Astrocyte of the spinal cord (primary cell): ENCODE measurements around the gene FABP3.

Experiments used
- DNase-seq: peaks from one replicate; pipeline ENCODE4 v3.0.0; 2011; ENCODE audit warnings: low read depth, low spot score
- H3K4me3 ChIP-seq: 2 replicates; pipeline ENCODE4 v1.5.1; 2011; ENCODE audit warnings: low read depth, mild to moderate bottlenecking, low read length, moderate library complexity
- in situ Hi-C: cut with HindIII; loops from 2 replicates; pipeline ENCODE4 v1.10.0; 2017; ENCODE audit warnings: low sequenced_read_pairs
- TF ChIP-seq, protein P1 (sequence below): IDR thresholded peaks from 2 replicates; pipeline ENCODE4 v1.5.1; 2012; ENCODE audit warnings: low read depth, mild to moderate bottlenecking, low read length, inconsistent platforms

The FABP3 gene

GRCh38 chr1:31415658-31416057, 42.8 kb upstream of the FABP3 start:
- DNase-seq: no peak
- in situ Hi-C loops: no loop called here
- TF ChIP-seq, protein P1, sequence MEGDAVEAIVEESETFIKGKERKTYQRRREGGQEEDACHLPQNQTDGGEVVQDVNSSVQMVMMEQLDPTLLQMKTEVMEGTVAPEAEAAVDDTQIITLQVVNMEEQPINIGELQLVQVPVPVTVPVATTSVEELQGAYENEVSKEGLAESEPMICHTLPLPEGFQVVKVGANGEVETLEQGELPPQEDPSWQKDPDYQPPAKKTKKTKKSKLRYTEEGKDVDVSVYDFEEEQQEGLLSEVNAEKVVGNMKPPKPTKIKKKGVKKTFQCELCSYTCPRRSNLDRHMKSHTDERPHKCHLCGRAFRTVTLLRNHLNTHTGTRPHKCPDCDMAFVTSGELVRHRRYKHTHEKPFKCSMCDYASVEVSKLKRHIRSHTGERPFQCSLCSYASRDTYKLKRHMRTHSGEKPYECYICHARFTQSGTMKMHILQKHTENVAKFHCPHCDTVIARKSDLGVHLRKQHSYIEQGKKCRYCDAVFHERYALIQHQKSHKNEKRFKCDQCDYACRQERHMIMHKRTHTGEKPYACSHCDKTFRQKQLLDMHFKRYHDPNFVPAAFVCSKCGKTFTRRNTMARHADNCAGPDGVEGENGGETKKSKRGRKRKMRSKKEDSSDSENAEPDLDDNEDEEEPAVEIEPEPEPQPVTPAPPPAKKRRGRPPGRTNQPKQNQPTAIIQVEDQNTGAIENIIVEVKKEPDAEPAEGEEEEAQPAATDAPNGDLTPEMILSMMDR: no peak
- H3K4me3 ChIP-seq: no peak overlapping the region

GRCh38 chr1:31414980-31415370, 42.1 kb upstream of the FABP3 start:
- in situ Hi-C loops: no loop called here
- TF ChIP-seq, protein P1: no peak
- H3K4me3 ChIP-seq: no peak overlapping the region
- no peak for DNase-seq

DNA sequence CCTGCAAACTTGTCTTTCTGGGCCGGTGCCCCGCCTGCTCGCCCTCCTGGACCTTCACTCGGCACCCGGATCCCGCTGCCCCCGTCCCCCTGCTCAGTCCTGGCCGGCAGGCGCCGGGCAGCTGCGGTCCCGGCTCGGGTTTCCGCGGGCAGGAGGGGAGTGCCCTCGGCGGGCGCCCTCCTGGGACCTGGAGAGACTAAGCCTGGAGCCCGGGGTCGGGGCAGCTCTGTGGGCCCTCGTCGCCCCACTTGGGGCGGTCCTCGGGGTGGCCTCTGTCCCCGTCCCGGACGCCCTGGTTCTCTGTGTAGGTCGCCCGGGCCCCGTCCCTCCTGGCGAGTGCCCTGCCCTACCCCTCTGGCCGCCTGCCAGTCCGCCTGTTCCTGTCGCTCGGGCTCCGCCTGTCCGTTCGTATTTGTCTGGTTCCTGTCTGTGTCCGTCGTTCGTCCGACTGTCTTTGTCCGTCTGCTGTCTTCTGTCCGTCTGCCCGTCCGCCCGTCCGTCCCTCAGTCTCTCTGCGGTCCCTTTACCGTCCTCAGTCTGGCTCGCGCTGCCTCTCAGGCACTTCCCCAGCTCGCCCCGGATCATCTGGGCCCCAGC, 40.6 kb upstream of the FABP3 start:
- TF ChIP-seq, protein P1: no peak
- peak; percentile 29 for DNase-seq
- H3K4me3 ChIP-seq: peak overlapping the region; percentile 59
- in situ Hi-C loops: no loop called here

GRCh38 chr1:31412732-31413404, 40.0 kb upstream of the FABP3 start, which contains the start of gene SERINC2:
TSS of gene SERINC2 (plus strand) at chr1:31413213. CDS start at chr1:31413266, 53 bp downstream.
- peak within 1 kb of the TSS; percentile 59 for H3K4me3 ChIP-seq
- in situ Hi-C loops: no loop called here
- TF ChIP-seq, protein P1: no peak
- no peak for DNase-seq

- DNase-seq: no peak
- in situ Hi-C loops: no loop called here
- TF ChIP-seq, protein P1: no peak
- no peak overlapping the region for H3K4me3 ChIP-seq
Observed at GRCh38 chr1:31412205-31412604, 39.3 kb upstream of the FABP3 start.

- no peak overlapping the region for H3K4me3 ChIP-seq
- no peak for DNase-seq
- in situ Hi-C loops: no loop called here
- TF ChIP-seq, protein P1: no peak
Observed at GRCh38 chr1:31410871-31411270, 38.0 kb upstream of the FABP3 start.
